Right lobe of liver (tissue), 6 donors: ENCODE data around the gene DAG1. TPM values are rescaled to one million over a fixed set of nuclear protein-coding genes. Genes with fewer than 3 reads are reported as not detected.
A peak's percentile ranks its signal among the peaks of the same experiment; 100 is the strongest.

Source experiments
- ATAC-seq, 4 donors: fragments of 200-7000 bp; cut with Tn5 transposase; one replicate each; pipeline ENCODE4 v1.9.1; 2020; ENCODE audit warnings: mild to moderate bottlenecking in 4 of 4, moderate library complexity in 4 of 4
- DNase-seq, 3 donors: peaks; one replicate each; pipeline ENCODE4 v3.0.0-alpha.2; 2020
- H3K27ac ChIP-seq, 3 donors: fragments of 200-600 bp; one replicate each; pipeline ENCODE4 v1.8.0; 2022
- H3K27me3 ChIP-seq, 2 donors: fragments of 200-600 bp; one replicate each; pipeline ENCODE4 v1.8.0; 2022
- H3K36me3 ChIP-seq, 4 donors: fragments of 200-600 bp; sonication (generic) in 1 of 4; one replicate each; pipeline versions ENCODE4 v1.5.1 to v1.8.0; 2017 to 2022; ENCODE audit warnings: control low read depth in 1 of 4
- H3K4me1 ChIP-seq, 4 donors: fragments of 200-600 bp; sonication (generic) in 1 of 4; one replicate each; pipeline versions ENCODE4 v1.5.1 to v1.8.0; 2017 to 2022; ENCODE audit warnings: control low read depth in 1 of 4
- H3K4me3 ChIP-seq, 3 donors: fragments of 200-600 bp; one replicate each; pipeline ENCODE4 v1.8.0; 2022
- H3K9me3 ChIP-seq, 4 donors: fragments of 200-600 bp; sonication (generic) in 1 of 4; one replicate each; pipeline versions ENCODE4 v1.5.1 to v1.8.0; 2017 to 2022; ENCODE audit warnings: control low read depth in 1 of 4
- POLR2A ChIP-seq: fragments of 450-650 bp; IDR thresholded peaks from one replicate; pipeline ENCODE4 v1.6.1; 2017; ENCODE audit warnings: antibody characterized with exemption, mild to moderate bottlenecking
- WGBS: methylation state at CpG from one replicate; pipeline ENCODE4 v1.1.6; 2018; ENCODE audit warnings: low coverage, low lambda C conversion rate; ENCODE audit not compliant: insufficient coverage; ENCODE audit errors: missing lambda C conversion rate; 5-methylcytosine and 5-hydroxymethylcytosine counted together
- intact Hi-C, 2 donors: fragments of 100-400 bp; cut with DNase I; formaldehyde crosslinking; loops; one replicate each; pipeline versions ENCODE4 v1.11.2 to v1.14.1; 2022
- total RNA-seq, 6 experiments: library from RNA; depleted of rRNA in 2 of 6; stranded (reverse); fragments of >200 nt in 2 of 6; fragmentation: NEBNext Ultra II Directional in 3 of 6; extraction: Animal tissue kit (Norgen Biotek cat#: 25700) in 3 of 6; gene quantifications; one replicate each; pipeline versions ENCODE4 v1.1.0 to v1.2.4, GENCODE V29; 2016 to 2023
- TF ChIP-seq, protein P1 (sequence below), 4 donors: fragments of 200-600 bp in 3 of 4; fragments of 450-650 bp in 1 of 4; IDR thresholded peaks; one replicate each; pipeline versions ENCODE4 v1.5.1 to v1.8.0; 2016 to 2022; ENCODE audit warnings: antibody characterized with exemption in 4 of 4, mild to moderate bottlenecking in 2 of 4
- donor health status: DM: no; HTN: yes; CAD: no.
- donor health status: DM: no; HTN: no; CAD: no.
- donor health status: DM: no; HTN: no; CAD: no.
- donor health status: DM: no; HTN: yes; CAD: no.
- donor health status: DM: no; HTN: yes; CAD: no.

The DAG1 gene
- total RNA-seq, 6 experiments from 2014 or later, result 54.5 to 92.5 (median 65.2) TPM

DNA sequence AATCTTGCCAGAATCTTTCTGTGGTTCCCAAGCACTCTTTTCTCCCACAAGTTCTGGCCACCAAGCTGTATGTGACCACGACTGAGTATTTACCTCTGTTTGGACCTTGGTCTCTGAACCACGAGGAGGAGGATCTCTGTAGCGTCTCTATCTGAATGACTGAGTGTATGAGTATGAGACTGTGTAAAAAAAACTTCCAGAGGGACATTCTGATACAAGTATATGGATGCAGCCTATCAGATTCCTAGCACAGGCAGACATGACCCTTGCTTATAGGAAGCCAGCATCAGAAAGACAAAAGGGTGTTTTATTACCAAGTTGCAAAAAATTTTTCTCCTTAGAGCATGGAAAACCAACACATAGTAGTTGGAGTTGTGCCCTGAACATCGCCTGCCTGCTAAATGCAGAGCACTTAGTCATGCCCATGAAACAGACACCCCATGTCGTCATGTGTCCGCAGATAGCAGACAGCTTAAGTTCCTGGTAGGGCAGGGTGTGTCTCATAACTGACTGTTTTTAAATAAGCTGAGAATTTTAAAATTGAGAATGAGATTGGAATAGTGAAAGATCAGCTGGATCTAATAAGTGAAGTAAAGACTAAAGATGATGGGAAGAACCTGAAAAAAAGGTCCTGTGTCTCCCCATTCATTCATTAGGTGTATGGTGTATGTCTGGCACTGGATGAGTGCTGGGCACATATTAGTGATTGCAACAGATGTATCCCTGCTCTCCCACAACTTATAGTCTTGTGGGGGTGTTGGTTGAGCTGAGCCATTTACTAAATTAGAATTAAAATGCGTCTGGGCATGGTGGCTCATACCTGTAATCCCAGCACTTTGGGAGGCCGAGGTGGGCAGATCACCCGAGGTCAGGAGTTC, 30.9 kb downstream of the DAG1 start:
- peak; percentile 27 for TF ChIP-seq POLR2A
- TF ChIP-seq, protein P1, sequence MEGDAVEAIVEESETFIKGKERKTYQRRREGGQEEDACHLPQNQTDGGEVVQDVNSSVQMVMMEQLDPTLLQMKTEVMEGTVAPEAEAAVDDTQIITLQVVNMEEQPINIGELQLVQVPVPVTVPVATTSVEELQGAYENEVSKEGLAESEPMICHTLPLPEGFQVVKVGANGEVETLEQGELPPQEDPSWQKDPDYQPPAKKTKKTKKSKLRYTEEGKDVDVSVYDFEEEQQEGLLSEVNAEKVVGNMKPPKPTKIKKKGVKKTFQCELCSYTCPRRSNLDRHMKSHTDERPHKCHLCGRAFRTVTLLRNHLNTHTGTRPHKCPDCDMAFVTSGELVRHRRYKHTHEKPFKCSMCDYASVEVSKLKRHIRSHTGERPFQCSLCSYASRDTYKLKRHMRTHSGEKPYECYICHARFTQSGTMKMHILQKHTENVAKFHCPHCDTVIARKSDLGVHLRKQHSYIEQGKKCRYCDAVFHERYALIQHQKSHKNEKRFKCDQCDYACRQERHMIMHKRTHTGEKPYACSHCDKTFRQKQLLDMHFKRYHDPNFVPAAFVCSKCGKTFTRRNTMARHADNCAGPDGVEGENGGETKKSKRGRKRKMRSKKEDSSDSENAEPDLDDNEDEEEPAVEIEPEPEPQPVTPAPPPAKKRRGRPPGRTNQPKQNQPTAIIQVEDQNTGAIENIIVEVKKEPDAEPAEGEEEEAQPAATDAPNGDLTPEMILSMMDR (IDR thresholded peaks at IDR 0.05), result no peak
- peak; percentile 50 to 61 (median 59) for DNase-seq
- no peaks in the 10 kb centered on the region for H3K36me3 ChIP-seq
- WGBS, result 18% methylated on average over 6 of the region's 9 CpGs
- peak; percentile 80 to 93 (median 83) for ATAC-seq
- no peak overlapping the region for H3K4me3 ChIP-seq
- H3K27ac ChIP-seq, result peak overlapping the region; percentile 81 to 89 (median 84)
- H3K9me3 ChIP-seq, result no peaks in the 10 kb centered on the region
- peaks cover 0 to 55% (median 20%) of the 10 kb centered on the region in 4 donors for H3K4me1 ChIP-seq
- H3K27me3 ChIP-seq, result no peaks in the 10 kb centered on the region
- intact Hi-C loops, result no loop called here

- no peak for TF ChIP-seq POLR2A
- TF ChIP-seq, protein P1 (IDR thresholded peaks at IDR 0.05), result no peak
- intact Hi-C loops, result no loop called here
- no peak overlapping the region for H3K4me3 ChIP-seq
Measured at GRCh38 chr3:49501842-49502241, 31.8 kb downstream of the DAG1 start.

GRCh38 chr3:49506906-49507305, 36.8 kb downstream of the DAG1 start:
- no peak overlapping the region for H3K4me3 ChIP-seq
- intact Hi-C loops, result no loop called here

More at GRCh38 chr3:49501842-49502241, 31.8 kb downstream of the DAG1 start:
- Histone ChIP-seq H3K9me3 (no peaks in the 10 kb centered on the region), H3K27ac (peak overlapping the region; percentile 81 to 89 (median 84)), H3K4me1 (peaks cover 0 to 47% (median 18%) of the 10 kb centered on the region in 4 donors), H3K27me3 (no peaks in the 10 kb centered on the region), H3K36me3 (no peaks in the 10 kb centered on the region)
- ATAC-seq (no peak), DNase-seq (peak in 1 of 3 donors; percentile 5)
- 94% methylated on average over 2 of the region's 2 CpGs for WGBS

GRCh38 chr3:49509028-49509561, 39.0 kb downstream of the DAG1 start:
- ATAC-seq, result peak in 2 of 4 donors; percentile 24 to 28
- intact Hi-C loops, result no loop called here
- H3K4me1 ChIP-seq, result peaks cover 0 to 32% (median 8%) of the 10 kb centered on the region in 4 donors

More at GRCh38 chr3:49506906-49507305, 36.8 kb downstream of the DAG1 start:
- H3K4me1 ChIP-seq, result peaks cover 0 to 13% (median 0%) of the 10 kb centered on the region in 4 donors
- H3K27ac ChIP-seq, result no peak overlapping the region
- DNase-seq (peak in 1 of 3 donors; percentile 0), ATAC-seq (no peak)
- H3K9me3 ChIP-seq, result no peaks in the 10 kb centered on the region
- H3K27me3 ChIP-seq, result no peaks in the 10 kb centered on the region
- peaks cover 0 to 13% (median 0%) of the 10 kb centered on the region in 4 donors for H3K36me3 ChIP-seq
- no peak for TF ChIP-seq POLR2A
- TF ChIP-seq, protein P1 (IDR thresholded peaks at IDR 0.05), result no peak
- WGBS, result 73% methylated on average over 3 of the region's 3 CpGs

More at GRCh38 chr3:49509028-49509561, 39.0 kb downstream of the DAG1 start:
- WGBS, result 14% methylated on average over 2 of the region's 2 CpGs
- Histone ChIP-seq H3K27ac (peak overlapping the region in 1 of 3 donors; percentile 7), H3K36me3 (peaks cover 0 to 13% (median 0%) of the 10 kb centered on the region in 4 donors), H3K27me3 (no peaks in the 10 kb centered on the region), H3K9me3 (no peaks in the 10 kb centered on the region), H3K4me3 (no peak overlapping the region)
- TF ChIP-seq, protein P1 (IDR thresholded peaks at IDR 0.05), result no peak
- no peak for TF ChIP-seq POLR2A
- peak in 1 of 3 donors; percentile 5 for DNase-seq
